HG03571 (cell line): ENCODE results near the gene SF3B5.
A peak's percentile ranks its signal among the peaks of the same experiment; 100 is the strongest.
"Not testable (repeated sequence)": the region's sequence is repeated elsewhere in the genome, so short reads cannot be mapped to it uniquely, and the experiment has no call there.

Experiments
- ATAC-seq: cut with Tn5 transposase; IDR thresholded peaks from one replicate; pipeline ENCODE4 v1.9.1; 2021; ENCODE audit not compliant: unreplicated experiment

Gene SF3B5

DNA sequence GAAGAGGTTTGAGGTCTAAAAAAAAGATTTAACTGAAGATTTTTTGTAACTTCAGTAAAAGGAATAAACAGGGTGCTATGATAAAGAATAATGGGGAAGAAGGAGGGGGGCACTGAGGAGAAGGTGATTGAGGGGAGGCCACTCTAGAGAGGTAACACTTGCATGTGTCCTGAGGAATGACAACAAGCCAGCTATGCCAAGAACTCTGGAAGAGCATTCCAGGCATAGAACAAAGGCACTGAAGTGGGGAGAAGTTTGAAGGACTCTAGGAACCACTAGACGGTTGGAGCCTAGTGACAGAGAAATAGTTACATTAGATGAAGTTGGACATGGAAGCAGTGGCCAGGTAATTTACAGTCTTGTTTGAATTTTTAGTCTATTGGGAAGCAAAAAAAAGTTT, 10.8 kb upstream of the SF3B5 start:
- no peak for ATAC-seq

DNA sequence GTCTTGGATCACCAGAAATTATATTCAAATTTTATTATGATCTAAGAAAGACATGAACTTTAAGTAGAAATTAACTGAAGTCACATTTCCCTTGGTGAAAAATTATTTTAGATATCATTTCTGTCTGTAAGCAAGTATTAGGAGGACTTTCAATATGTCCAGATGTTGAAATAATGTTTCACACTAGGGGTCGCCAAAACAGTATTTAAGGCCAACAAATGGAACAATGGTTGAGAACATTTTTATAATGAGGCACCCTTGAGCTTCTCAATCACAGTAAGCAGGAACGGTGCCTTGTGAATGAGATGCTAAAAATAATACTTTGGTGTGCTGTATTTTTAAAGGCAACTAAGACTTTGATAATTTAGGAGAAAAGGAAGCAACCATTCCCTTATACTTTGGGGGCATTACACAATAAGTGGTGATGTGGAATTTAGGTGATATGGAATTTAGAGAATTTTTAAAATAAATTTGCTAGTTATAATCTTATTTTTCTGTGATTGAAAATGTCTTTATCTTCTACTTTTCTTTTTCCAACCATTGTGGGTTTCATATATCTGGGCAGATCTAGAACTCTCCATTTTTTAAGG, 9.6 kb upstream of the SF3B5 start:
- ATAC-seq: peak; percentile 95

DNA sequence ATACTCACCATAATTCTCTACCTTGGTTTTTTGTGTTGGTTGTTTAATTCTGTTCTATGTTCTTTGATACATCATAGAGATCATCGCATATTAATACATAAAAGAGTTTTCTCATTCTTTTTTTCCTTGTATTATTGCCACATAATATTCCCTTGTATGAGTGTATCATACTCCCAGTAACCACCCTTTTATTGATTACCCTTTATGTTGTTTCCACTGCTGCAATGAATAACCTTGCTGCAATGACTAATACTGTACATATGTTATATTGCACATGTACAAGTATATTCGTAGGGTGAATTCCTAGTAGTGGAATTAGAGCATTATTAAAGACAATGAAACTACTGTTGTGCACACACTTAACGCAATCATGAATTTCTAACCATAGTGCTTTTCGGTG, 9.1 kb upstream of the SF3B5 start:
- ATAC-seq: no peak

DNA sequence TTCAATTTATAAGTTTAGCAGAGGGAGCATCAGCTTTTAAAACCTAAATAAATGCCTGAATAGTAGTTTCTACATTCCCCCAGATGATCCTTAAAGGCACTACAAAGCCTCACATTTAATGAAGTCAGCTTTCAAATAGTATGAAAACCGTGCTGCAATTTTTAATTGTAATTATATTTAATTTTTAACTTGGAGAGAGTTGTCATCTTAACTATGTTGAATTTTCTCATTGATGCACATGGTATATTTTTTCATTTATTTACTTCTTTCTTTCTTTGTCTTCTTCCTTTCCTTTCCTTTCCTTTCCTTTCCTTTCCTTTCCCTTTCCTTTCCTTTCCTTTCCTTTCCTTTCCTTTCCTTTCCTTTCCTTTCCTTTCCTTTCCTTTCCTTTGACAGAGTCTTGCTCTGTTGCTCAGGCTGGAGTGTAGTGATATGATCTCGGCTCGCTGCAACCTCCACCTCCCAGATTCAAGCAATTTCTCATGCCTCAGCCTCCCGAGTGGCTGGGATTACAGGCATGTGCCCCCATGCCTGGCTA, 7.7 kb upstream of the SF3B5 start:
- no peak for ATAC-seq

DNA sequence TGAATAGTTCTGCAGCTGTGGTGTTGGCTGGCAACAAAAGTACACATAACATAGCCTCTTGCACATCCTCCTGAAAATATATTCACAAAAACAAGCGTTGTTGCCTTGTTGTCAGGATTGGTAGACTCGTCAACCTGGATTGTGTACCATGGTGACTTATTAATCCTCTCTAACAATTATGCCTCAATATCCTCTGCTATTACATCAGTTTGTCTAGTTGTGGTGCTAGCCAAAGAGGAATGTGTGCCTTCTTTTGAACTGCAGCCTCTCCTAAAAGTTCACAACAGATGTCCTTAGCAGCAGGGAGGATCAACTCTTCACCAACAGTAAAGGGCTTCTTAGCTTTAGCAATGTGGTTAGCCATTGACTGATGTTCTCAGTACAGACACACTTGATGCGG, 3.6 kb upstream of the SF3B5 start:
- no peak for ATAC-seq

DNA sequence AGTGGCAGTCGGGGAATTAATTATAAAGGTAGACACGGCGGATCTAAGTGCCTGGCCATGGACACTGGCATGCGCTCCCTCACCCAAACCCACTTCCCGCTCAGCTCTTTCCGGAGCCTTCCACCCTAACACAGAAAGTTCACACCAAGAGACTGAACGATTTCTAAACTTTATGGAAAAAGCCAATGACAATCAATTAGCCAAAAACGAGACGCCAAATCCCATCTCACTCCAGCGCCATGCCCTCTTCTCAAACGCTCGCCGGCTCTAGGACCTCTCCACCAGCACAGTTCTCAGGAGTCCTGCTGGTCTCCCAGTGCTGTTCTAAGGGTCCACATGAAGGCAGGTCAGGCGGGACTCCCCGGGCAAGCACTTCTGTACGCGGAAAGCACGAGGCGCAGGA, 641 bp downstream of the SF3B5 start:
- no peak for ATAC-seq

DNA sequence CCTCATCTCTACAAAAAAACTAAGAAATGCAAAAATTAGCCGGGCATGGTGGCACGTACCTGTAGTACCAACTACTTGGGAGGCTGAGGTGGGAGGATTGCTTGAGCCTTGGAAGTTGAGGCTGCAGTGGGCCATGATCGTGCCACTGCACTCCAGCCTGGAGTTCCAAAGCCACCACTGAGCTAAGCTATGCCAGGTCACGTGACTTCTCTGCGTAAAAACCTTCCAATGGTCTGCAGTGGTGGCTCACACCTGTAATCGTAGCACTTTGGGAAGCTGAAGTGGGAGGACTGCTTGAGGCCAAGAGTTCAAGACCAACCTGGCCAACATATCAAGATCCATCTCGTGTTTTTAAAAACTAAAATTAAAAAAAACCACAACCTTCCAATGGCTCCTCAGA, 1.7 kb downstream of the SF3B5 start:
- no peak for ATAC-seq

DNA sequence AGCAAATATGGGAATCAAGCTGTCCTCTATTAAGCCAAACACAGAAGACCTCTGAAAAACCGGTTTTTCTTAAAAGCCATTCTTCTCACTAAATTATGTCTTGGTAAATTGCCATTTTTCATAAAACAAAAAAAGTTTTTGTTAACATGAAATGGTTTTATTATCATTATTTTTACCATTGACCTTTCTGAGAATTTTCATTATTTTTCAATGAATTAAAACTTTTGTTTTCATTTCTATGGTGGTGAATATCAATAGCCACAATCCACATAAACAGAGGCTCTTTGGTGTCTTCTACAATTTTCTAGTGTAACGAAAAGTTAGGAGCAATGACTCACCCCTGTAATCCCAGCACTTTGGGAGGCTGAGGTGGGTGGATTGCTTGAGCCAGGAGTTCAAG, 2.1 kb downstream of the SF3B5 start:
- ATAC-seq: no peak

DNA sequence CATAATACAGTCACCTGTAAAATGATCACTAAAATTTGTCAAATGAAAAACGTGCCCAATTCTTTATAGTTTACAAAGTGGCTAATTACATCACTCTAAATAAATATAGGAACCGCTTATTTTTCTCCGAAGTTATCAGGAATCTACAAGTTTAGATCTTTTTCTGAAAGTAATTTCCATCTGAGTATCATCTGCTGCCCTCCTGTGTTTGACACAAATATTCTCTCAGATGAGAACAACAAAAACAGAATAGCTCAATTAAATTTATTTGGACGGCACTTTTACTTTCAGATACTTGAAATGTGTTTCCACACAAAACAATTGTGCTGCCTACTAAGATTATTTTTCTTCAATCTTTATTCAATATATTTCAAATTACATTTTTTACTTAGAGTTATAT, 5.0 kb downstream of the SF3B5 start:
- no peak for ATAC-seq

DNA sequence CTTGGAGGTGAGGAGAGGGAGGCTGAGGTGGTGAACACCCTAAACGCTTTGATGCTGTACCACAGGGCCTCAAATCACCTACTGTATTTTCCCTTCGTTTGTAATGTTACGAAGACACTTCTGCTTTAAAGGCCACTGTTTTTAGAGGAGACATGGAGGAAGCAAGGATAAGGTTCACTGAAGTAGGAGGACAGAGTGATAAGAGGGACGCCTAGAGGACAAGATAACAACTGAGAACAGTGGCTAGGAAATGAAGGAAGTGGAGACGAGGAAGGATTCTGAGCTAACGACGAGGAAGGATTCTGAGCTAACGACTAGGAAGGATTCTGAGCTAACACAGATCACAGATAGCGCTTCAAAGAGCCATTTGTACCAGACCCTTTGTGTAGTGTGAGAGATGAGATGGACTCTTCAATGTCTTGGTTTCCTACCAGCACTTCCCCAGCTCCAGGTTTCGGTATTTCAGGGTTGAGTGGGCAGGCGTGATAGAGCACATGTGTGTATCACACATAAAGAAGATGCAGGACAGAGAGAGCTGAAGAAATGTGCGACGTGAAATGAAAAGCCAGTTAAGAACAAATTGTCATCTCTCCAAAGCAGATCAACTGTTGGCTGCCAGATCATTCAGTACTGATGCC, 7.5 kb downstream of the SF3B5 start:
- no peak for ATAC-seq

DNA sequence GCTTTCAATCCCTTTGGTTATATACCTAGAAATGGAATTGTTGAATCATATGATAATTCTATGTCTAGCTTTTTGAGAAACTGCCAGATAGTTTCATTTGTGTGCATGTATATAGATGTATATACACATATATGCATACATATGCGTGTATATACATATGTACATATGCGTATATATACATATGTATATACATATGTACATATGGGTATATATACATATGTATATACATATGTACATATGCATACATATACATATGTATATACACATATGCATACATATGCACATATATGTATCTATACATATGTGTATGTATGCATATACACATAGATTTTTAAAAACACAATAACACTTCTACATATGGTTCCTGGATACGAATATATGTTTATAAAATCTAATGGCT, 8.4 kb downstream of the SF3B5 start:
- no peak for ATAC-seq

DNA sequence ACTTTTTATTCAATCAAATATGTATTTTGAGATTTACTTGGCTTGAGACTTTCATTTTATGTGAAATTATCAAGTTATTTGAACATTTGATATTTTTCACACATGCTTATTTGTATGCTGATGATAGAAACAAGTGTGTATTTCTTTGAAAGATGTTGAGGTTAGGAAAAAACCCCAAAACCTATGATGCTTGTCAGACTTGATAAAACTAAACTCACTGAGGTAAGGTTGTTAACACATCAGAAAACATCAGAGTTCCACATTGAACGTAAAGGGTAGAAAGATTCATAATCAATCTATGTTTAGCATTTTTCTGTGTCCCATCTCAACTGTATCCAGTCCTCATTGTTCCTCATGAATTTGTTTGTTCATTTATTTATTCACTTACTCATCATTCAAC, 12.2 kb downstream of the SF3B5 start:
- ATAC-seq: no peak

DNA sequence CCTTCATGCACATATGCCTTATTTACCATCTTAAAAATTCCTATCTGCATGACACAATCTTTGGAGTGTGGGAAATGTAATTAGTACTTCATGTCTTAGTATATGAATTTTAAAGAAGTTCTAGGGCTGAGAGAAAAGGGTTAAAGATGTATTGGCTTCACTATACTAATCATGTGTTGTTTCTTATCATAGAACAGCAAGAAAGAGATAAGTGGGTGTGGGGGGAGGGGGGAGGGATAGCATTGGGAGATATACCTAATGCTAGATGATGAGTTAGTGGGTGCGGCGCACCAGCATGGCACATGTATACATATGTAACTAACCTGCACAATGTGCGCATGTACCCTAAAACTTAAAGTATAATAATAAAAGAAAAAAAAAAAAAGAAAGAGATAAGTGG, 13.0 kb downstream of the SF3B5 start:
- ATAC-seq: not testable (repeated sequence)

DNA sequence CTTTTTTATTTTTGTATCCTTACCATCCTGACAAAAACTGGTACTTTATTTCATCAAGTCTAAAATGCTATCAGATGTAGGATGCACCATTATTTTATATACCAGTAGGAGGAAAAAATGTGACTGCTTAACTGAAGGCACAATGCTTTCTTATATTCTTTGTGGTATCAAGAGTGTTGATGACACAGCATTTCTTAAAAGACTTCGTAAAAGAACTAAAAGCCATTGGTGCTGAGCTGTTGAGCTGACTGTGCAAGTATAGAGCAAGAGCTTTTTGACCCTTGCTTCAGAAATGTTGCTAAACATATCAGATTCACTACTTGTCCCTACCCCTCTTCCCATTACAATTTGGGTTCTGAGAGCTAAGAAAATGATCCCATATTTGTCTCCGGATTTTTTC, 17.5 kb downstream of the SF3B5 start:
- ATAC-seq: no peak

DNA sequence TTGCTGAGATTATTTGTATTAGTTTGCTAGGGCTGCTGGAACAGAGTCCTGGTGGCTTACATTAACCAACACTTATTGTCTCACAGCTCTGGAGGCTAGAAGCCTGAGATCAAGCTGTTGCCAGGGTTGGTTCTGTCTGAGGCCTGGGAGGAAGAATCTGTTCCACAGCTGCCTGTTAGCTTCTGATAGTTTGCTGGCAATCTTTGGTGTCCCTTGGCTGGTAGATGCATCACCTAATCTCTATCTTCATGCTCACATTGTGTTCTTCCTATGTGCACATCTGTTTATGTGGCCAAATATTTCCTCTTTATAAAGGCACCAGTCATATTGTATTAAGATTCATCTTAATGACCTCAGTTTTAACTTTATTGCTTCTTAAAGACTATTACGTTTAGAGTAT, 19.5 kb downstream of the SF3B5 start:
- no peak for ATAC-seq

DNA sequence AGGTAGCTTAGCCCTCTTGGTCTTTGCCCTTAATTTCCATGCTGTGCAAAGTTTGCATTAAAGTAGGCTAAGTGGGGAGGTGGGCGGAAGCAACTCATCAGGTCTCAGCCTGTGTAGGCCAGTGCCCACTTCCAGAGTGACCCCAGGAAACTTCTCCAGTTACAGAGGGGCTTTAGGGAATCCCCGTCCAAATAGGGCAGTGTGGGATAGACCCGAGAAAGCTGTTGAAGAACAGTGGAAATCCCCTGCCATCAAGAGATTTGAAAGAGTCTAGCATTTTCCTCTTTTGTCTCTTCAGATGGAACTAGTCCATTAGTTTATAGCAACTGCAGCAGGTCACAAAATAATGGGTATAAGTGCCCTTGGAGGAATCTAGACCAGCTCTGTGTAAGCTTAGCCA, 20.2 kb downstream of the SF3B5 start:
- ATAC-seq: no peak

DNA sequence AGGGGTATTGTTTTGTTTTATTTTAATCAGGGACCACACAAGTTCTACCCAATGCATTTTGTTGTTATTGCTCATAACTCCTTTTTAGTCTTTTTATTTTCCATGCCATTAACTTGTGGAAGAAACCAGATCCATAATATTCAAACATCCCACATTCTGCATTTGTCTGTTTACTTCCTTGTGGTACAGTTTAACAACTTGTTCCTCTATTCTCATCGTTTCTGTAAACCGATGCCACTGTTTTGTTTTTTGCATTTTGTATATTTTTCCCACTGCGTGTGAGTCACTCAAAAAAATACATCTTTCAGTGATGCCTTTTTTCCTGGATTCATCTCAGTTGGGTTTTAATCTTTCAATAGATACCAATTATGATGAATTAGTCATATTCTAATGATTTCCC, 22.3 kb downstream of the SF3B5 start:
- no peak for ATAC-seq

DNA sequence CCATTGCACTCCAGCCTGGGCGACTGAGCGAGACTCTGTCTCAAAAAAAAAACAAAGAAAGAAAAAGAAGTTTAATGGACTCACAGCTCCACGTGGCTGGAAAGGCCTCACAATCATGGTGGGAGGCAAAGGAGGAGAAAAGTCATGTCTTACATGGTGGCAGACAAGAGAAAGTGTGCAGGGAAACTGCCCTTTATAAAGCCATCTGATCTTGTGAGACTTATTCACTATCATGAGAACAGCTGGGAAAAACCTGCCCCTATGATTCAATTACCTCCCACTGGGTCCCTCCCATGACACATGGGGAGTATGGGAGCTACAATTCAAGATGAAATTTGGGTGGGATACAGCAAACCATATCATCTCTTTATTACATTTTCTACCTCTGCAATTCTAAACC, 25.9 kb downstream of the SF3B5 start:
- no peak for ATAC-seq

DNA sequence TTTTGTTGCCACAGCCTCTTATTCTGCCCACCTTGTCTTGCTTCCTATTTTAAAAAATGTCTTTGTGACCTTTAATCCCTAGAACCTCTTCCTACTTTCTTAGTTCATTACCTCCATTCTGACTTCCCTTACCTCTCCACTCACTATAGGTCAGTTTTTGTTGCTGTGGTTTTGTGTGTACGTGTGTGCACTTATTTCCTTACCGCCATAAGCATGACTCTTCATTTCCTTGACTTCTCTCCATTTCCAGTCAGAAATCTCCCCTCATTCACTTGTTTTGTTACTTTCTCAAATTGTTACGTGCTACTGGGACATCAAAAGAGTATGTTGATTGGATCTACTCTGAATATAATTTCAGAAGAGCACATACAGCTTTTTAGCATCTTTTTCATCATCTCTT, 26.6 kb downstream of the SF3B5 start:
- ATAC-seq: no peak

DNA sequence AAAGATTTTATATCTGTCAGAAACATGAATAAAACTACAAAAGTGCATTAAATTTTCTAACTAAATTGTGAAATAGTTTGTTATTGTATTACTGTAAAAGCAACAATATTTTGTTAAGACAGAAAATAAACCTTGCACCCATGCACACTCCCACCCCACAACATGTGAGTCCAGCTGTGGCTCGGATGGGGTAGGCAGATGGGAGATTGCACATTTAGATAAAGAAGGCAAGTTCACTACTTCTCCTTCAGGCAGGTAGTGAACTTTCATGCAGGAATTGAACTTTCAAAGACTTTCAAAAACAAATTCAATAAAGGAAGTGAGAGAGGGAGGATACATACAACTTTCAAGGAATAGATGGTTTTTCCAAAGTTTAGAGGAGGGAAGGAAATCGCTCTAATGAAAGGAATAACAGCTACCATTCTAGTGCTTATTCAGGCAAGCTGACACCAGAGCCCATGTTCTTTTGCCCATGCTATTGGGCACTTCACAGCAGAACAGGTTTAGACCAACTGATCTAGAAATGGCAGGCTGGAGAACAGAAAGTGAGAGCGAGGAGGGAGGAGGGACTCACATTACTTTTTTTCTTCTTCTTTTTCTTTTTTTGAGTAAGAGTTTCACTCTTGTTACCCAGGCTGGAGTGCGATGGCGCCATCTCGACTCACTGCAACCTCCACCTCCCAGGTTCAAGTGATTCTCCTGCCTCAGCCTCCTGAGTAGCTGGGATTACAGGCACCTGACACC, 28.5 kb downstream of the SF3B5 start:
- ATAC-seq: peak; percentile 40

DNA sequence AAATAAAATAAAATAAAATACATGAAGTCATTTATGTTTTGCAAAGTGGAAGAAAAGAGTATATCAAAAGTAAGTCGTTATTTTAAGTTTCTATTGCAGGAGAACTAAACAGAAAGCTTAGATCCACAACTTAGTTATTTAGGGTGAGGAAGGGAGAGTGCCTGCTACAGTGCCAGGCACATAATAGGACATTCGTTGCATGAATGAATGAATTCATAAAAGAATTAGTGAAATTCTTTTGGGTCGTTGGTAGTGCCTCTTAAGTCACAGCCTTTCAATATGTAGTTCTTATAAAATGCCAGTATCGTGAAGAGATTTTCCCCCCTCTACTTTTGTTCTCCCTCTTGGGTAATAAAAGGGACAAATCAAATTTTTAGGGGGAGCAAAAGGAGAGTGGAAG, 29.1 kb downstream of the SF3B5 start:
- ATAC-seq: no peak

DNA sequence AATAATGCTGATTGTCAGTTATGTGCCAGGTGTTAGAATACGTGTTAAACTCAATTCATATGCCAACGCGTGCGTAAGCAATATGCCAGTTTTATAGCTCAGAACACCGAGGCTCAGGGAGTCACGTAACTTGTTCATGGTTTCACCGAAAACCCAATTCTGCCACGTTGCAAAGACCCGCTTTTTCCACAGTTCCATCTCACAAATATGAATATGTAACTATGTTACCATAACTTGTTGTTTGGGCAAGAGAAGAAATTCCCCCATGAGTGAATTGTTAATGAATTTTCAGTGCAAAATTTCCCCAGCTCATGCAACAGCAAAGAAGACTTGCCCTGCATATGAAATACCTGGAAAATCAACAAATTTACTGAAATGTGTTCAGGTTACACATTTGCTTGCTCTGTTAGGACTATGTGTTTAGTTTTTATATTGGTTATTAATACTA, 30.1 kb downstream of the SF3B5 start:
- ATAC-seq: no peak
